Measurements from ENCODE around the gene TMEM52B. TPM values are rescaled to one million over a fixed set of nuclear protein-coding genes. Genes with fewer than 3 reads are reported as not detected.

Gene TMEM52B
- total RNA-seq, 1 experiment from 2014 or later = not detected

DNA sequence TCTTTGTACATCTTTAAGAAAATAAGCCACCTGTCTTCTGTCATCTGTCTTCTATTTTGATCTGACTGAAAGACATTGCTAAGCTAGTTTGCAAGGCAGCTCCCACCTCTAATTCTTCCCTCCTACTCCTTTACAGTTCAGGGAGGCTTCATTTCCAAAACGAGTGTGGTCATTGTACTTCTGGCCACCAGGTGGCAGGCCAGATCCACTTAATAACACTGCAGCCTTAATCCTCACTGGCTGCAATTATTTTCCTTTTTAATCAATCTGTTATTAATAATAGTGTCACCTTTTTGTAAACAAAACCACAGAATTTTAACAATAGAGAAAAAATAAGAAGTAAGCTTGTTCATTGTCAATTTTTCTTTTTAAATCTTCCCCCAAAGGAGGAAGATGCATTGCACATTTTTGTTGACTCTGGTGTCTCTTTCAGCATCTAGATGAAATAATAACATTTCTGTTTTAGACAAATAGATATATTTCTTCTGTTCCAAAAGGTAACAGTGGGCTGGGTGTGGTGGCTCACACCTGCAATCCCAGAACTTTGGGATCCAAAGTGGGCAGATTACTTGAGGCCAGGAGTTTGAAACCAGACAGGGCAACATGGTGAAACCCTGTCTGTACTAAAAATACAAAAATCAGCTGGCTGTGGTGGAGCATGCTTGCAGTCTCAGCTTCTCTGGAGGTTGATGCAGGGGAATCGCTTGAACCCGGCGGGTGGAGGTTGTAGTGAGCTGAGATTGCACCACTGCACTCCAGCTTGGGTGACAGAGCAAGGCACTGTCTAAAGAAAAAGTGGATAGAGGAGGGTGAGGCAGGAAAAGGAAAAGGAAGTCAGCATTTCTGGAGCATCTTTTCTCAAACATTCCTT, 57.2 kb downstream of the TMEM52B start:
- ATAC-seq (peak; percentile 83), DNase-seq (ENCODE audit: low read depth, low spot score) (no peak)
- Histone ChIP-seq H3K4me3 (ENCODE audit: low read depth in 2 of 2, low read length in 2 of 2) (no peak overlapping the region), H3K9me3 (ENCODE audit: control insufficient read depth, insufficient read depth, low read depth, low read length) (no peaks in the 10 kb centered on the region), H3K4me1 (ENCODE audit: control insufficient read depth, insufficient read depth, low read length) (no peaks in the 10 kb centered on the region), H3K36me3 (ENCODE audit: control insufficient read depth, insufficient read depth, low read length) (no peaks in the 10 kb centered on the region), H3K27ac (ENCODE audit: low read length) (peak overlapping the region; percentile 21; the same call in 1 of the 2 replicates), H3K27me3 (ENCODE audit: control insufficient read depth, insufficient read depth, low read length) (no peaks in the 10 kb centered on the region)
- no peak for TF ChIP-seq SIN3A (IDR thresholded peaks at IDR 0.05; ENCODE audit: borderline replicate concordance, insufficient read depth, low read depth, low read length)
- TF ChIP-seq CTCF (IDR thresholded peaks at IDR 0.05) = peak; percentile 76
- TF ChIP-seq REST (IDR thresholded peaks at IDR 0.05; ENCODE audit: insufficient read depth in 1 of 2, low read depth in 2 of 2, low read length in 1 of 2) = no peak
- intact Hi-C loops (cut with micrococcal nuclease; ENCODE audit: unreplicated experiment) = loop anchor here (2.0 to 5.0 kb wide), 2 partner anchors 265 to 326 kb away; no protein-coding TSS in a partner anchor
- in situ Hi-C loops (cut with HindIII; ENCODE audit: low pct_unique_long_range_greater_than_20kb, low sequenced_read_pairs) = no loop called here
- CTCF ChIA-PET = interaction anchor here (0.7 kb wide), 1 partner anchor 210 kb away, joined by 4 read pairs; no protein-coding TSS in a partner anchor
- POLR2A ChIA-PET = no interaction called here
- BruUV-seq (replicated peaks) = no TSS peak

DNA sequence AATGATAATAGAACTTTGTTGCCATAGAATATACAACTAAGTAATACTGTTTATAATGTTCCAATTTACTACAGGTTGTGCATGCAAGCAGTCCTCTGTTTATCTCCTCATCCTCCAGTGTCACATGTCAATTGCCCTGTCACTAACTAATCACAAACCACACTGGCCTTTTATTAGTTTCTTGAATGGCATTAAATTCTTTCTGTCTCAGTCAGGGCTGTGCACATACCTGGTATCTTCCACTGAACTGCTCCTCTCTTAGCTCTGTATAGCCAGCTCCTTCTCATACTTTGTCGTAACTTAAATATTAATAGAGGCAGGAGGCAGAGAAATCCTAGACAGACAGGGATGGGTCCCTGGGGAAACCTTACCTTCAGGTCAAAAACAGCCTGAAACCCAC, 57.9 kb downstream of the TMEM52B start:
- BruUV-seq (replicated peaks) = no TSS peak
- H3K27me3 ChIP-seq (ENCODE audit: control insufficient read depth, insufficient read depth, low read length) = no peaks in the 10 kb centered on the region
- ATAC-seq (no peak), DNase-seq (ENCODE audit: low read depth, low spot score) (no peak)
- H3K4me1 ChIP-seq (ENCODE audit: control insufficient read depth, insufficient read depth, low read length) = no peaks in the 10 kb centered on the region
- intact Hi-C loops (cut with micrococcal nuclease; ENCODE audit: unreplicated experiment) = loop anchor here (5.0 kb wide), 1 partner anchor 326 kb away; no protein-coding TSS in a partner anchor
- in situ Hi-C loops (cut with HindIII; ENCODE audit: low pct_unique_long_range_greater_than_20kb, low sequenced_read_pairs) = no loop called here
- ChIA-PET CTCF (no interaction called here), POLR2A (no interaction called here)
- H3K9me3 ChIP-seq (ENCODE audit: control insufficient read depth, insufficient read depth, low read depth, low read length) = no peaks in the 10 kb centered on the region
- TF ChIP-seq REST (IDR thresholded peaks at IDR 0.05; ENCODE audit: insufficient read depth in 1 of 2, low read depth in 2 of 2, low read length in 1 of 2) (no peak), CTCF (IDR thresholded peaks at IDR 0.05) (no peak), TCF7L2 (IDR thresholded peaks at IDR 0.05; ENCODE audit: low read depth, low read length) (no peak), POLR2AphosphoS5 (IDR thresholded peaks at IDR 0.05; ENCODE audit: low read depth, low read length) (no peak), SIN3A (IDR thresholded peaks at IDR 0.05; ENCODE audit: borderline replicate concordance, insufficient read depth, low read depth, low read length) (no peak)
- H3K4me3 ChIP-seq (ENCODE audit: low read depth in 2 of 2, low read length in 2 of 2) = no peak overlapping the region
- H3K36me3 ChIP-seq (ENCODE audit: control insufficient read depth, insufficient read depth, low read length) = no peaks in the 10 kb centered on the region
- H3K27ac ChIP-seq (ENCODE audit: low read length) = no peak overlapping the region
